GM18861 (cell line): Measurements from ENCODE around the gene CMTM1.
"Not testable (repeated sequence)": the region's sequence is repeated elsewhere in the genome, so short reads cannot be mapped to it uniquely, and the experiment has no call there.

Source experiments
- ATAC-seq: cut with Tn5 transposase; IDR thresholded peaks from one replicate; pipeline ENCODE4 v1.9.1; 2021; ENCODE audit not compliant: unreplicated experiment

CMTM1 gene

GRCh38 chr16:66588981-66589713 is 22.9 kb downstream of the CMTM1 start:
- ATAC-seq = no peak

- ATAC-seq = no peak
Measured at GRCh38 chr16:66590322-66590721, 24.1 kb downstream of the CMTM1 start.

GRCh38 chr16:66591018-66591417 is 24.8 kb downstream of the CMTM1 start:
- no peak for ATAC-seq

- ATAC-seq = no peak
Measured at GRCh38 chr16:66592241-66592640, 26.0 kb downstream of the CMTM1 start.

GRCh38 chr16:66592814-66593213 is 26.6 kb downstream of the CMTM1 start:
- ATAC-seq = no peak

GRCh38 chr16:66594739-66595138 is 28.5 kb downstream of the CMTM1 start:
- no peak for ATAC-seq

DNA sequence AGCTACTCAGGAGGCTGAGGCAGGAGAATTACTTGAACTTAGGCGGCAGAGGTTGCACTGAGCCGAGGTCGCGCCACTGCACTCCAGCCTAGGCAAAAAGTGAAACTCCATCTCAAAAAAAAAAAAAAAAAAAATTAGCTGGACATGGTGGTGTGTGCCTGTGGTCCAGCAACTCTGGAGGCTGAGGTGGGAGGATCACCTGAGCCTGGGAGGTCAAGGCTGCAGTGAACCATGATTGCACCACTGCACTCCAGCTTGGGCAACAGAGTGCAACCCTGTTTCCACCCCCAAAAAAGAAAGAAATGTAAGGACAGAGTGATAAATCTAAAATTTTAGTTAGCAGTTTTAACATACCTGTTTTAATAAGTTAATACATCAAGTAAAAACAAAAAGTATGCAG is 30.3 kb downstream of the CMTM1 start:
- not testable (repeated sequence) for ATAC-seq

DNA sequence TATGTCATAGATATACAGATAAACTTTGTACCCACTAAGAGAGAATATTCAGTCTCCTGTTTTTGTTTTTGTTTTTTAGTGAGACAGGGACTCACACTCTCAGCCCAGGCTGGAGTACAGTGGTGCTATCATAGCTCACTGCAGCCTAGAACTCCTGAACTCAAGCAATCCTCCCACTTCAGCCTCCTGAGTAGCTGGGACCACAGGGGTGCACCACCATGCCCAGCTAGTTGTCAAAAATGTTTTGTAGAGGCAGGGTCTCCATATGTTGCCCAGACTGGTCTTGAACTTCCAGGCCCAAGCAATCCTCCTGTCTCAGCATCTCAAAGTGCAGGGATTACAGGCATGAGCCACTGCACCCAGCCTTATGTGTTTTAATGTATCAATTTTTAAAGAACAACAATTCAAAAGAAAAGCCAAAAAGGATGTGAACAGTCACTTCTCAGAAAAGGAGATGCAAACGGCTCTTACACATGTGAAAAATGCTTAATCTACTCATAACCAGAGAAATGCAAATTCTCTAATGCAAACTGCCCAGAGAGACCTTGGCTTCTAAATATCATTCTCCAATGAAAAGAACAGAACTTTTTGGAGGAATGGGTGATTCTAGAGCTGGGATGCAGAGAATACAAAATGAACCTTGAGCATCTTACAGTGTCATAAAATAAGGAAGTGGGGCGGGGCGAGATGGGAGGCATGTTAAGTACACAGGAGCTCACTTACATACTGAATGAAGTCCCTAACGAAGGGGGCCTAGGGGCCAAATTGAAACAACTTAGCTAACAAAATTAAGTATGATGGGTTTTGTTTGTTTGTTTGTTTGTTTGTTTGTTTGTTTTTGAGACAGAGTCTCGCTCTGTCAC is 31.0 kb downstream of the CMTM1 start:
- ATAC-seq = no peak

- ATAC-seq = no peak
Measured at GRCh38 chr16:66598111-66598510, 31.9 kb downstream of the CMTM1 start.

- no peak for ATAC-seq
Measured at GRCh38 chr16:66599726-66600125, 33.5 kb downstream of the CMTM1 start.

DNA sequence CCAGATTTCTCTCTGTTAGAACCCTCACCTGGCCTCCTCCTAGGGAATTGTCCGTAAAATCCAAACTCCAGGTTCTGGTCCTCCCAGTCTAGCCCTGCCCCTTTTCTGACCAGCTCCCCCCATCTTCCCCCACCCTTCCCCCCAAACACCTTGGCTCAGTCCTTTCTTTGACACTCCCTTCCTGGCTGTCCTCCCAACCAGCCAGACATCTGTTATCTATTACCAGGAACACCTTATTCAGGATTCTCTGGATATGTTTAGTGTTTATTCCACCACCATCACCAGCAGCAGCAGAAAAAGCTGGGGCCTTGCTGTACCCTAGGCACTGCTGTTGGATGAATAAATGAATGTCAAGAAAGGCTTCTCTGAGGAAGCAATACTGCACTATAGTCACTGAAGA is 34.2 kb downstream of the CMTM1 start:
- ATAC-seq = no peak

DNA sequence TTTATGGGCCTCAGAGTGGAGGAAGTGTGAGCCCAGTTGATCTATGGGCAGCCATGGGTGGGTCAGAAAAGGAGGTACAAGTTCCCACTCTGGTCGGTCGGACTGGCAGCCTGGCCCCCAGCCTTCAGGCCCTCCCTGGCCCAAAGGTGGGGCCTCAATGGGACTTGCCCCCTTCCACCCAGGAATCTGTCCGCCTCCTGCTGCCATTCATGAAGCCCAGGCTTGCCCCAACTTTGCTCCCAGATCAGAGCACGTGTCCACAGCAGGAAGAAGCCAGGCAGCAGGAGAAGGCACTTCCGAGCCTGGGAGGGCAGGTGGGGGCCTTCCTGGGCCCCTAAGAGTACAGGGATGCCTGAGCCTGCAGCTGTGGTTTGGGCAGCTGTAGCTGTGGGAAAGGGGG is 35.2 kb downstream of the CMTM1 start:
- no peak for ATAC-seq

GRCh38 chr16:66603537-66604375 is 37.5 kb downstream of the CMTM1 start:
- peak; percentile 33 for ATAC-seq

DNA sequence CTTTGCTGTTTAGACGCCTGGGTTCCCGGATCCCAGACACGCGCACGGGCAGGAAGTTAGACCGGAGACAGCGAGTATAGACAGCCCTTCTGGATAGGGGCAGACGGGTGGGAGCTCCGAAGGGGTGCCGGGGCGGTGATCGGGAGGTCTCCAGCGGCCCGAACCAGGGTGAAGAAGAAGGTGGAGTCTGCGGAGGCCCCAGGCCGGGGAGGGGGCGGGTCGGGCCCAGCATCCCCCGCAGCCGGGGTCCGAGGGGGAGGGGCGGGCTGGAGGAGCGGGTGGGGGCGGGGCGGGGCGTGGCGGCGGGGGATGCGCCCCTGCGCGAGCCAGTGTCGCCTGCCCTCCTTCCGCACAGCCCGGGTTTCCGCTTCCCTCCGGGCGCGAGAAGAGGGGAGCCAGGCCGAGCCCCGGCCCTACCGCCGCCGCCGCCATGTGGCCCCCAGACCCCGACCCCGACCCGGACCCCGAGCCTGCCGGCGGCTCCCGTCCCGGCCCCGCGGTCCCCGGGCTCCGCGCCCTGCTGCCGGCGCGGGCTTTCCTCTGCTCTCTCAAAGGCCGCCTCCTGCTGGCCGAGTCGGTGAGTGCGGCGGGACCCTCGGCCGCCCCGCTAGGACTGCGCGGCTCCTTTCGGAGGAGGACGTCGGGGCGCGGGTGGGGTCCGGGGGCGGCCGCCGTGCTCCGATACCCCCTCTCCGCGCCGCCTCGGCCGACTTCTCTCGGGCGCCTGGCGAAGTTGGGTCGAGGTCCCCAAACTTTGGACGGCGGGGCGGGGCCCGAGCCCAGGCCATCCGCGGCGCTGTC is 38.3 kb downstream of the CMTM1 start, which contains the start of gene CMTM3:
Gene CMTM3, plus strand, starts transcription at position 329 of the 801 bp plus-strand sequence. Its CDS starts 102 bp downstream, at position 431.
- ATAC-seq = peak; percentile 35

DNA sequence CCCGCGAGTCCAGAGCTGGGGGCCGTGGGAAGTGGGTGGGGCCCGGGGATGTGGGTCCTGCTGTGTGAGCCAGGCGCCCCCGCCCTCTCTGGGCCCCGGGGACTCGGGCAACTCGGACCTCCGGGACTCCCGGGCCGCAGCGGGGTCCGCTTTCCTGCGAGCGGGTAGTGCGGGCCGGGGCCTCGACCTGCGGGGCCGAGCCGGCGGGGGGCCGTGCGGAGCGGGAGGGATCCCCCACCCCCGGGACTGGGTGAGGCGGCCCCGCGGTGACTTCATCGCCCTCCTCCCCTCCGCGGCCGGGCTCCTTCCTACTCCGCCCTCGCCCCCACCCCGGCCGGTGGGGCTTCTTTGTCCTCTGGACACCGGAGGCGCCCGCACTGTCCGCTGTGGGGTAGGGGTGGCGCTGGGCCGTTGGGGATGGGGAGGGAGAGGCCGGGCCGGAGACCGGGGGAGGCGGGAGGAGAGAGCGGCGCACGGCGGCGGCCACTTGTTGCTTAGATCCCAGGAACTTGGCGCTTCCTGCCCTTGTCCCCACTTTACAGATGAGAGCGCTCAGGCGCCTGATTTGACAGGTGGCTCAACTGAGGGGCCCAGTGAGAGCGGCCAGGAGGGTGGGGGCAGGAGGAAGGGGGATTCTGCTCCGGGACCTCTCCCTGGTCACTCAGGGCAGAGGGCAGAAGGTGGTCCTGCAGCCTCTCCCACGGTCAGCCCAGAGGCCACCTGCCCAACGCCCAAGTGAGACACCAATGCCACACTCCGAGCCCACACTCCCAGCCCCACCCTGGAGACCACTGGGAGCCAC is 39.1 kb downstream of the CMTM1 start:
- no peak for ATAC-seq

DNA sequence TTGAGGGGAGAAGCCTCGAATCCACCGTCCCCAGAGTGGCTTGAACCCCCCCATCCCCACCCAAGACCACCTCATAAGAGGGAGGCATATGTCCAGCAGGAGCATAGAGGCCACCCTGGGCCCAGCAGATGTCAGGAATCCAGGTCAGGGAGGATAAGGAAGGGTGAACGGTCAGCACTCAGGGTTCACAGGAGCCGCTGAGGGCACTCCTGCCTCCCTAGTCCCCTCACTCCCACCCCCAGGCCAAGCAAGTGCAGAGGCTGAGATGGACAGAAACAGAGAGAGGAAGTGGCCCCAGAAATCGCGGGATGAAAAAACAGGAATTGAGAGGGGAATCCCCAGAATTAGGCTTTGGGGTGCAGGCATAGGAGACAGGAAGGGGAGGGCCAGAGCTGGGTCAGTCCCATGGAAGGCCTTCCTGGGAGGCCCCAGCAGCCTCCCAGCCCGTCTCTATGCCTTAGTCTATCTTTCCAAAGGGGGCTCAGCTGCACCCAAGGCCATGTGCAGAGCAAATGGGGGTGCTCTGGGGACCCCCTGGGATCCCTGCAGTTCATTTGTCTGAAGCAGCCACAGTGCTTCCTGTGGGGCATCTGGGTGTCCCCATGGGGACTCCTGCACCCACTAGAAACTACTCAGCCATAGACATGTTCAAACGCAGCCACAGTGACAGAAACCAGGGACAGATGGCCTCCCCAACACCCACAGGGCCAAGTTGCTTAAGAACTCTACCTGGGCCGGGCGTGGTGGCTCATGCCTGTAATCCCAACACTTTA is 39.9 kb downstream of the CMTM1 start:
- ATAC-seq = peak; percentile 68

DNA sequence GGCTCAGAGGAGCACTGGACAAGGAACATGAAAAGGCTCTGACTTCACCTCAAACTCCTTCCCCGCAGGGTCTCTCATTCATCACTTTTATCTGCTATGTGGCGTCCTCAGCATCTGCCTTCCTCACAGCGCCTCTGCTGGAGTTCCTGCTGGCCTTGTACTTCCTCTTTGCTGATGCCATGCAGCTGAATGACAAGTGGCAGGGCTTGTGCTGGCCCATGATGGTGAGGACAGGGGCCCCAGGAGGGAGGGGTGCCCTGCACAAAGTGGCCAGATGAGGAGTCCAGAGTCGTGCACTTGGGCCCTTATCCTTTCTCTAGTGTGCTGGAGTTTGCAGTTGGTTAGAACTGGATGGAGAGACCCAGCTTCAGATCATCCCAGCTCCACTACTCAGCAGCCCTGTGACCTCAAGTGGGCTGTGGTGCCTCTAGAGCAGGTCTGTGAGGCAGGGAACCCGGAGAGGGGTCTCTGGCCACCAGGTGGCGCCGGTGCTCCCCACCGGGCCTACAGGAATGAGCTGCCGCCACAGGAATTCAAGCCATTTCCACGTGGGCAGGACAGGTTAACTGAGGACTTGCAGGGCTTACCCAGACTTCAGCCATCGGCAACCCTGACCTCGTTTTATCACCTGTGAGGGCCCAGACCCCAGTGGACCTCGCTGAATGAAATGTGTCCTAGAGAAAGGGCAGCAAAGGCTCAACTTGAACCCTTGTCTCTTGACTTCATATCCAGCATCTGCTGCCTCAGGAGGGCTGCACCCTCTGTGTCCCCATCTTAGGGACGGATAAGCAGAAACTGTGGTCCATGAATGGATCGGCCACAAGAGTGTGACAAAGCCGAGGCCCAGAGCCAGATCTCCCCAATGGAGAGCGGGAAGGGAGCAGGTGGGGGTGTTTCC is 42.3 kb downstream of the CMTM1 start:
- no peak for ATAC-seq

GRCh38 chr16:66609139-66609510 is 42.9 kb downstream of the CMTM1 start:
- ATAC-seq = no peak
